OCI-LY1 (cell line): ENCODE results near the gene CHST8.

Experiments used
- H2AFZ ChIP-seq: fragments of 200-600 bp; sonication (generic), shearing (Covaris generic); 2 replicates; pipeline ENCODE4 v1.6.0; 2014; ENCODE audit warnings: antibody characterized with exemption, mild to moderate bottlenecking, low read length
- H3F3A ChIP-seq: fragments of 200-600 bp; sonication (generic), shearing (Covaris generic); 2 replicates; pipeline ENCODE4 v1.6.0; 2014; ENCODE audit warnings: mild to moderate bottlenecking, antibody characterized with exemption, low read length, moderate library complexity; ENCODE audit not compliant: insufficient read depth
- H3K27ac ChIP-seq: fragments of 200-600 bp; sonication (generic); 2 replicates; pipeline ENCODE4 v1.5.1; 2014; ENCODE audit warnings: low read length, mixed run types, mild to moderate bottlenecking, low read depth; ENCODE audit not compliant: poor library complexity, severe bottlenecking
- H3K27me3 ChIP-seq: fragments of 200-600 bp; sonication (generic); 2 replicates; pipeline ENCODE4 v1.6.0; 2014; ENCODE audit warnings: antibody characterized with exemption, mild to moderate bottlenecking, low read length, moderate library complexity; ENCODE audit not compliant: insufficient read depth
- H3K36me3 ChIP-seq: fragments of 200-600 bp; sonication (generic); 2 replicates; pipeline ENCODE4 v1.6.1; 2014; ENCODE audit warnings: mild to moderate bottlenecking, antibody characterized with exemption, low read length, moderate library complexity, mixed read lengths; ENCODE audit not compliant: insufficient read depth
- H3K4me1 ChIP-seq: fragments of 200-600 bp; sonication (generic); 2 replicates; pipeline ENCODE4 v1.5.1; 2014; ENCODE audit warnings: mild to moderate bottlenecking, low read length, moderate library complexity; ENCODE audit not compliant: insufficient read depth, severe bottlenecking
- H3K4me2 ChIP-seq: fragments of 200-600 bp; sonication (generic), shearing (Covaris generic); 2 replicates; pipeline ENCODE4 v1.6.1; 2014; ENCODE audit warnings: low read length
- H3K4me3 ChIP-seq: fragments of 200-600 bp; sonication (generic); 2 replicates; pipeline ENCODE4 v1.5.1; 2014; ENCODE audit warnings: low read length, low read depth, mild to moderate bottlenecking, mixed read lengths; ENCODE audit not compliant: poor library complexity, severe bottlenecking
- H3K79me2 ChIP-seq: fragments of 200-600 bp; shearing (Covaris generic); 2 replicates; pipeline ENCODE4 v1.6.1; 2016; ENCODE audit warnings: mixed run types, low read length, mixed read lengths; ENCODE audit not compliant: insufficient read depth
- H3K9ac ChIP-seq: fragments of 200-600 bp; sonication (generic), shearing (Covaris generic); 2 replicates; pipeline ENCODE4 v1.6.1; 2014; ENCODE audit warnings: mild to moderate bottlenecking, low read length, mixed read lengths
- H3K9me2 ChIP-seq: fragments of 200-600 bp; sonication (generic), shearing (Covaris generic); 2 replicates; pipeline ENCODE4 v1.6.1; 2014; ENCODE audit warnings: low read depth, mild to moderate bottlenecking, low read length, mixed read lengths
- H3K9me3 ChIP-seq: fragments of 200-600 bp; shearing (Covaris generic); 2 replicates; pipeline ENCODE4 v1.6.1; 2014; ENCODE audit warnings: low read length, mixed read lengths
- H4K20me1 ChIP-seq: fragments of 200-600 bp; sonication (generic), shearing (Covaris generic); 2 replicates; pipeline ENCODE4 v1.6.0; 2016; ENCODE audit warnings: mild to moderate bottlenecking, low read length; ENCODE audit not compliant: insufficient read depth
- EZH2 ChIP-seq: fragments of 200-600 bp; sonication (generic), shearing (Covaris generic); IDR thresholded peaks from 2 replicates; pipeline ENCODE4 v1.8.0; 2017; ENCODE audit warnings: borderline replicate concordance, mixed run types, mild to moderate bottlenecking, antibody characterized with exemption, low read length, moderate library complexity, mixed read lengths
- TF ChIP-seq, protein P1 (sequence below): fragments of 200-600 bp; sonication (generic), shearing (Covaris generic); IDR thresholded peaks from 2 replicates; pipeline ENCODE4 v1.5.1; 2017; ENCODE audit warnings: mild to moderate bottlenecking, antibody characterized with exemption, low read length, moderate library complexity, mixed read lengths

The CHST8 gene

DNA sequence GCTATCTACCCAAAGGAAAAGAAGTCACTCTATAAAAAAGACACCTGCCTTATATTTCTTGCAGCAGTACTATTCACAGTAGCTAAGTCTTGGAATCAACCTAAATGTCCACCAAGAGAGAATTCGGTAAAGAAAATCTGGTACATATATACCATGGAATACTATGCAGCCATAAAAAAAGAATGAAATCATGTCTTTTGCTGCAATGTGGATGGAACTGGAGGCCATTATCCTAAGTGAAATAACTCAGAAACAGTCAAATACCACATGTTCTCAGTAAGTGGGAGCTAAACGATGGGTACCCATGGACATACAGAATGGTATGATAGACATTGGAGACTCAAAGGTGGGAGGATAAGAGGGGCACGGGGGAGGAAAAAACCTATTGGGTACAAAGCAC lies 92.4 kb downstream of the CHST8 start:
- no peak overlapping the region for H3K9ac ChIP-seq
- no peaks in the 10 kb centered on the region for H3K4me1 ChIP-seq
- no peak overlapping the region for H3K4me2 ChIP-seq
- H4K20me1 ChIP-seq = no peaks in the 10 kb centered on the region
- H2AFZ ChIP-seq = no peak overlapping the region
- no peak overlapping the region for H3K27ac ChIP-seq
- no peaks in the 10 kb centered on the region for H3K79me2 ChIP-seq
- no peak overlapping the region for H3K4me3 ChIP-seq
- H3K36me3 ChIP-seq = no peaks in the 10 kb centered on the region
- H3K9me2 ChIP-seq = no peaks in the 10 kb centered on the region
- H3F3A ChIP-seq = no peaks in the 10 kb centered on the region
- TF ChIP-seq, protein P1, sequence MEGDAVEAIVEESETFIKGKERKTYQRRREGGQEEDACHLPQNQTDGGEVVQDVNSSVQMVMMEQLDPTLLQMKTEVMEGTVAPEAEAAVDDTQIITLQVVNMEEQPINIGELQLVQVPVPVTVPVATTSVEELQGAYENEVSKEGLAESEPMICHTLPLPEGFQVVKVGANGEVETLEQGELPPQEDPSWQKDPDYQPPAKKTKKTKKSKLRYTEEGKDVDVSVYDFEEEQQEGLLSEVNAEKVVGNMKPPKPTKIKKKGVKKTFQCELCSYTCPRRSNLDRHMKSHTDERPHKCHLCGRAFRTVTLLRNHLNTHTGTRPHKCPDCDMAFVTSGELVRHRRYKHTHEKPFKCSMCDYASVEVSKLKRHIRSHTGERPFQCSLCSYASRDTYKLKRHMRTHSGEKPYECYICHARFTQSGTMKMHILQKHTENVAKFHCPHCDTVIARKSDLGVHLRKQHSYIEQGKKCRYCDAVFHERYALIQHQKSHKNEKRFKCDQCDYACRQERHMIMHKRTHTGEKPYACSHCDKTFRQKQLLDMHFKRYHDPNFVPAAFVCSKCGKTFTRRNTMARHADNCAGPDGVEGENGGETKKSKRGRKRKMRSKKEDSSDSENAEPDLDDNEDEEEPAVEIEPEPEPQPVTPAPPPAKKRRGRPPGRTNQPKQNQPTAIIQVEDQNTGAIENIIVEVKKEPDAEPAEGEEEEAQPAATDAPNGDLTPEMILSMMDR = no peak
- no peak for TF ChIP-seq EZH2
- no peaks in the 10 kb centered on the region for H3K27me3 ChIP-seq
- no peaks in the 10 kb centered on the region for H3K9me3 ChIP-seq

DNA sequence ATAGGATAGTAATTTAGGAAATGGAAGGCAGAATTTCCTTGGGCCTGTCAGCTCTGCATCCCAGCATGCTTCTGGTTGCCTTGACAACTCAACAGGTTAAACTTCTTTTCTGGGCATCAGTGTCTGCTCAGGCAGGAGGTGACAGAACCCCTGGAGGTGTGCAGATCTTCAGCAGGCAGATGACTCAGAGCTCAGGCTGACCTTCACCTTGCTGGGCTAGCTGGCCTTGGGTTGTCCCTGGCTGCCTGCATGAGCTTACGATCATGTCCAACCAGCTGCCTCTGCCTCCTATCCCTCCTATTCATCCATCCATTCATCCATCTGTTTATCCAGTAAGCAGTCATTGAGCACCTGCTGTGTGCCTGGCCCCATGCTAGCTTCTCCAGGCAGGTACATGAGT lies 93.7 kb downstream of the CHST8 start:
- Histone ChIP-seq H3K9me3 (no peaks in the 10 kb centered on the region), H3F3A (no peaks in the 10 kb centered on the region)

DNA sequence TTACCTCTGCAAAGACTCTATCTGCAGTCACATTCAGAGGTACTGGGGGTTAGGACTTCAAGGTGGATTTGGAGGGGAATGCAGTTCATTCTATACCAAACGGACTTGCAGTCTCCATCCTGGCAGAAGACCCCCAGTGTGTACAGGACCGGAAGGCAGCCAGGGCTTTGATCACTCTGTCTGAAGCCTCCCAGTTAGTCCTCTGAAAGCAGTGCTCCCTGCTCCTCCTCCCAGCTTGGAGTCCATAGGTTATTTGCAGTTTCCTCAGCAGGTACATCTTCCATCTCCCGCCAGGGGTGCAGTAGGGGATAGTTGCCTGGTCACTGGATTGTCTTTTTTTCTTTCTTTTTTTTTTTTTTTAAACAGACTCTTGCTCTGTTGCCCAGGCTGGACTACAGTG lies 96.1 kb downstream of the CHST8 start:
- Histone ChIP-seq H3K4me2 (no peak overlapping the region), H3F3A (no peaks in the 10 kb centered on the region), H3K36me3 (no peaks in the 10 kb centered on the region), H3K9me2 (no peaks in the 10 kb centered on the region), H3K4me1 (no peaks in the 10 kb centered on the region), H3K79me2 (no peaks in the 10 kb centered on the region), H3K27ac (no peak overlapping the region), H4K20me1 (no peaks in the 10 kb centered on the region), H3K9ac (no peak overlapping the region), H2AFZ (no peak overlapping the region), H3K27me3 (no peaks in the 10 kb centered on the region), H3K4me3 (no peak overlapping the region), H3K9me3 (no peaks in the 10 kb centered on the region)
- TF ChIP-seq, protein P1 = no peak
- no peak for TF ChIP-seq EZH2

More for the DNA sequence above, 93.7 kb downstream of the CHST8 start:
- no peak overlapping the region for H2AFZ ChIP-seq
- no peak overlapping the region for H3K9ac ChIP-seq
- H3K4me2 ChIP-seq = no peak overlapping the region
- H3K9me2 ChIP-seq = no peaks in the 10 kb centered on the region
- H3K4me3 ChIP-seq = no peak overlapping the region
- no peaks in the 10 kb centered on the region for H3K4me1 ChIP-seq
- H4K20me1 ChIP-seq = no peaks in the 10 kb centered on the region
- H3K36me3 ChIP-seq = no peaks in the 10 kb centered on the region
- no peaks in the 10 kb centered on the region for H3K79me2 ChIP-seq
- no peak overlapping the region for H3K27ac ChIP-seq
- no peaks in the 10 kb centered on the region for H3K27me3 ChIP-seq
- TF ChIP-seq EZH2 = no peak
- TF ChIP-seq, protein P1 = no peak
